Mammary microvascular endothelial cell (primary cell): Measurements from ENCODE around the gene MALRD1. TPM values are rescaled to one million over a fixed set of nuclear protein-coding genes. Genes with fewer than 3 reads are reported as not detected.

Source experiments
- total RNA-seq: library from RNA; depleted of rRNA; stranded (reverse); fragments of >200 nt; gene quantifications from 2 replicates; pipeline ENCODE4 v1.2.3, GENCODE V29; 2015

The MALRD1 gene
- total RNA-seq: not detected in 2 replicates

GRCh38 chr10:19048489-19048888, at the start of gene MALRD1:
Gene MALRD1, plus strand, starts transcription at chr10:19048801. Its CDS starts 138 bp downstream, at chr10:19048939.

